HEK293 (cell line): ENCODE results near the gene NECAP2.

Experiments
- CTCF ChIP-seq: fragments of 450-650 bp; formaldehyde crosslinking; IDR thresholded peaks from 2 replicates; pipeline ENCODE4 v1.5.1; 2016; ENCODE audit warnings: missing biosample characterization, missing genetic modification characterization
- PRDM6 ChIP-seq: fragments of 450-650 bp; formaldehyde crosslinking; IDR thresholded peaks from 2 replicates; pipeline ENCODE4 v1.5.1; 2017; ENCODE audit warnings: missing biosample characterization, missing genetic modification characterization
- TCF7L2 ChIP-seq: IDR thresholded peaks from 2 replicates; pipeline ENCODE4 v1.6.1; 2011; ENCODE audit warnings: low read depth, mild to moderate bottlenecking, inconsistent platforms, low read length, moderate library complexity, borderline replicate concordance
- YY2 ChIP-seq: fragments of 450-650 bp; formaldehyde crosslinking; IDR thresholded peaks from 2 replicates; pipeline ENCODE4 v1.5.1; 2016; ENCODE audit warnings: missing biosample characterization, missing genetic modification characterization
- ZNF274 ChIP-seq, 2 experiments: fragments of 200-500 bp in 1 of 2; fragments of 450-650 bp in 1 of 2; sonication (Bioruptor generic) in 1 of 2; formaldehyde crosslinking in 1 of 2; IDR thresholded peaks; 2 replicates each; pipeline versions ENCODE4 v1.5.1 to v1.6.1; 2014 to 2016; ENCODE audit warnings: borderline replicate concordance in 1 of 2, inconsistent platforms in 1 of 2, low read length in 1 of 2, missing biosample characterization in 1 of 2, missing genetic modification characterization in 1 of 2
- ZNF768 ChIP-seq: fragments of 450-650 bp; formaldehyde crosslinking; IDR thresholded peaks from 2 replicates; pipeline ENCODE4 v1.5.1; 2018; ENCODE audit warnings: missing biosample characterization, mild to moderate bottlenecking, missing genetic modification characterization

- TF ChIP-seq PRDM6 (tag by site-specific recombination) (no peak), CTCF (tag by site-specific recombination) (no peak), ZNF768 (no peak), ZNF274 (IDR thresholded peaks at IDR 0.05; ENCODE audit: low read length) (no peak), ZNF274 (tag by site-specific recombination; IDR thresholded peaks at IDR 0.05; ENCODE audit: borderline replicate concordance) (no peak), TCF7L2 (no peak), YY2 (tag by site-specific recombination) (no peak)
Observed at GRCh38 chr1:16391411-16391810, 49.1 kb upstream of the NECAP2 start.
